ENCODE data around the gene ADAMTS12. TPM values are rescaled to one million over a fixed set of nuclear protein-coding genes. Genes with fewer than 3 reads are reported as not detected.

The ADAMTS12 gene
- total RNA-seq, 4 donors from 2014 or later = 0.60 to 4.1 (median 1.3) TPM

DNA sequence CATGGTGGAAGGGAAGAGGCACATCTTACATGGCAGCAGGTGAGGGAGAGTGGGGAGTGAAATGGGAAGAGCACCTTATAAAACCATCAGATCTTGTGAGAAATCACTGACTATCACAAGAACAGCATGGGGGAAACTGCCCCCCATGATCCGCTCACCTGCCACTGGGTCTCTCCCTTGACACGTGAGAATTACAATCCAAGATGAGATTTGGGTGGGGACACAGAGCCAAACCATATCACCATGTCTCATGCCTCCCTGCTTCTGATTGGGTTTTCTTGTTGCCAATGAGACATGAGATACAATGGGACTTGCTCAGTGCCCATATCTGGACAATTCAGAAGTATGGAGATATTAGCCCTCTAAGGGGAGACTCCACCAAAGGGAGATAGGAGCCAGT lies 353.6 kb downstream of the ADAMTS12 start:
- no peak for TF ChIP-seq POLR2A (IDR thresholded peaks at IDR 0.05)
- TF ChIP-seq EP300 (IDR thresholded peaks at IDR 0.05; ENCODE audit: low read depth) = no peak
- TF ChIP-seq POLR2AphosphoS5 (IDR thresholded peaks at IDR 0.05) = no peak
- TF ChIP-seq, protein P1, sequence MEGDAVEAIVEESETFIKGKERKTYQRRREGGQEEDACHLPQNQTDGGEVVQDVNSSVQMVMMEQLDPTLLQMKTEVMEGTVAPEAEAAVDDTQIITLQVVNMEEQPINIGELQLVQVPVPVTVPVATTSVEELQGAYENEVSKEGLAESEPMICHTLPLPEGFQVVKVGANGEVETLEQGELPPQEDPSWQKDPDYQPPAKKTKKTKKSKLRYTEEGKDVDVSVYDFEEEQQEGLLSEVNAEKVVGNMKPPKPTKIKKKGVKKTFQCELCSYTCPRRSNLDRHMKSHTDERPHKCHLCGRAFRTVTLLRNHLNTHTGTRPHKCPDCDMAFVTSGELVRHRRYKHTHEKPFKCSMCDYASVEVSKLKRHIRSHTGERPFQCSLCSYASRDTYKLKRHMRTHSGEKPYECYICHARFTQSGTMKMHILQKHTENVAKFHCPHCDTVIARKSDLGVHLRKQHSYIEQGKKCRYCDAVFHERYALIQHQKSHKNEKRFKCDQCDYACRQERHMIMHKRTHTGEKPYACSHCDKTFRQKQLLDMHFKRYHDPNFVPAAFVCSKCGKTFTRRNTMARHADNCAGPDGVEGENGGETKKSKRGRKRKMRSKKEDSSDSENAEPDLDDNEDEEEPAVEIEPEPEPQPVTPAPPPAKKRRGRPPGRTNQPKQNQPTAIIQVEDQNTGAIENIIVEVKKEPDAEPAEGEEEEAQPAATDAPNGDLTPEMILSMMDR (IDR thresholded peaks at IDR 0.05) = no peak
- H3K4me1 ChIP-seq = no peaks in the 10 kb centered on the region
- H3K36me3 ChIP-seq = no peaks in the 10 kb centered on the region
- intact Hi-C loops (cut with DNase I; ENCODE audit: low total_unique reads) (no loop called here), in situ Hi-C loops (cut with MboI; ENCODE audit: low pct_ligation_motif_present in 1 of 4, low pct_unique_long_range_greater_than_20kb in 1 of 4, low sequenced_read_pairs in 3 of 4) (no loop called here)
- no peak overlapping the region for H3K4me3 ChIP-seq
- H3K9me3 ChIP-seq = no peaks in the 10 kb centered on the region
- DNase-seq = no peak
- no peak overlapping the region for H3K27ac ChIP-seq
- whole genome bisulfite sequencing, 2 donors (ENCODE audit: low coverage in 1 of 2) = 93% methylated on average over 2 of the region's 2 CpGs; no CpG with 5 or more reads in 1 of the 2 donors
- H3K27me3 ChIP-seq = no peaks in the 10 kb centered on the region

DNA sequence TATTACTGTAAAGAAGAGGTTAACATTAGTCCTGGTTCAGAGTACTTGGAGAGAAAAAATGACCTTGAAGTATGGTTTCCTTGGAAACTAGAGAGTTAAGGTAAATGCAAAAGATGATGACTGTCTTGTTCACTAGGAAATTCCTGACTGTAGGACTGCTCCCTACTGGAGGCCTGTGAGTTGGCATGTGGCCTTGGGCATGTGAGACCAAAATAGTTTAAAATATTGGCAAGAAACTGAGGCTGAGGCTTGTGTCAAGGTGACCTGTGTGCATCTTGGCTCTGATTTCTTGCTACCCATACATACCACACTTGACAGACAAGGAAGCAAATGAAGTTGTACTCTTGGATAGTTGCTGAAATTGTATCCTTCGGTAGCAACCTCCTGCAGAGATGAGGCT lies 354.6 kb downstream of the ADAMTS12 start:
- Histone ChIP-seq H3K36me3 (no peaks in the 10 kb centered on the region), H3K4me1 (no peaks in the 10 kb centered on the region), H3K4me3 (no peak overlapping the region), H3K9me3 (no peaks in the 10 kb centered on the region), H3K27ac (no peak overlapping the region), H3K27me3 (no peaks in the 10 kb centered on the region)
- TF ChIP-seq POLR2AphosphoS5 (IDR thresholded peaks at IDR 0.05) (no peak), POLR2A (IDR thresholded peaks at IDR 0.05) (no peak), EP300 (IDR thresholded peaks at IDR 0.05; ENCODE audit: low read depth) (no peak)
- TF ChIP-seq, protein P1 (IDR thresholded peaks at IDR 0.05) = no peak
- in situ Hi-C loops (cut with MboI; ENCODE audit: low pct_ligation_motif_present in 1 of 4, low pct_unique_long_range_greater_than_20kb in 1 of 4, low sequenced_read_pairs in 3 of 4) (no loop called here), intact Hi-C loops (cut with DNase I; ENCODE audit: low total_unique reads) (no loop called here)
- WGBS, 2 donors (ENCODE audit: low coverage in 1 of 2) = 92 to 100% methylated on average over 1 of the region's 1 CpG
- DNase-seq = no peak

DNA sequence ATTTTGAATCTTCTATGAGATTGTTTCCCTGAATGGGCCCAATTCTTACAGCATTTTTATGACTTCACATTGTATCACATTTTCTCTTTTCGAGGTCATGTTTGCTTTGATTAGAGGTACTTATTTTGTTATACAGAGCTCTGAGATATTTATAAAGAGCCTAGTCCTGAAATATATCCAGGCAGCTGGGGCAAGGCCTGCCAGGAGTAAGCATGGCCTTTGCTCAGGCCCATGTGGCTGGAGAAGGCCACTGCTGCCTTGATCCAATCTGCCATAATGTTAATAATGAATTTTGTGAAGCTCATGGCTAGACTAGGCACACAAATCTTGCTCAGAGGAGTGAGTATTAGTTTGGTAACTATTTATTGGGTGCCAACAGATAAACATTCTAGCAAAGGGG lies 355.0 kb downstream of the ADAMTS12 start:
- Histone ChIP-seq H3K4me1 (no peaks in the 10 kb centered on the region), H3K36me3 (no peaks in the 10 kb centered on the region), H3K27ac (no peak overlapping the region), H3K27me3 (no peaks in the 10 kb centered on the region), H3K9me3 (no peaks in the 10 kb centered on the region), H3K4me3 (no peak overlapping the region)
- no peak for TF ChIP-seq POLR2A (IDR thresholded peaks at IDR 0.05)
- TF ChIP-seq, protein P1 (IDR thresholded peaks at IDR 0.05) = no peak
- TF ChIP-seq EP300 (IDR thresholded peaks at IDR 0.05; ENCODE audit: low read depth) = no peak
- no peak for TF ChIP-seq POLR2AphosphoS5 (IDR thresholded peaks at IDR 0.05)
- intact Hi-C loops (cut with DNase I; ENCODE audit: low total_unique reads) (no loop called here), in situ Hi-C loops (cut with MboI; ENCODE audit: low pct_ligation_motif_present in 1 of 4, low pct_unique_long_range_greater_than_20kb in 1 of 4, low sequenced_read_pairs in 3 of 4) (no loop called here)
- DNase-seq = no peak
- WGBS, 2 donors (ENCODE audit: low coverage in 1 of 2) = 33 to 69% methylated on average over 1 of the region's 1 CpG

DNA sequence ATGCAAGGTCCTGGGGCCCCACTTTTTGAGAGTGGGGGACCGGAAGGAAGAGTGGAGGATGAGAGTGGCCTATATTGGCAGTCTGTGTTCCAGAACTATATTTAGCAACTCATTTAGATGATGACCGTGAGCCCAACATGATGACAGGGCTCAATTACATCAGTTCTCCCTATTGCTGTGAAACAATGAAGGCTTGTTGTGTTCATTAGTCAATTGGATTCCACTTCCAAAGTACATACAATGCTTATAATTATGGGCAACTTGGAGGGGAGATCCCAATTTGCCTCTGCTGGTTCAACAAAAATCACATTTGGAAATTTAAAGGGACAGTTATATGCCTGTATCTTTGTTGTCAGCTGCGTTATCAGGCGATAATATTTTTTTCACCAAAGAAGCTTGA lies 360.0 kb downstream of the ADAMTS12 start:
- H3K9me3 ChIP-seq = no peaks in the 10 kb centered on the region
- intact Hi-C loops (cut with DNase I; ENCODE audit: low total_unique reads) = no loop called here
- no peaks in the 10 kb centered on the region for H3K4me1 ChIP-seq
- in situ Hi-C loops (cut with MboI; ENCODE audit: low pct_ligation_motif_present in 1 of 4, low pct_unique_long_range_greater_than_20kb in 1 of 4, low sequenced_read_pairs in 3 of 4) = no loop called here
- no peaks in the 10 kb centered on the region for H3K36me3 ChIP-seq
- TF ChIP-seq POLR2A (IDR thresholded peaks at IDR 0.05) (no peak), POLR2AphosphoS5 (IDR thresholded peaks at IDR 0.05) (no peak), EP300 (IDR thresholded peaks at IDR 0.05; ENCODE audit: low read depth) (no peak)
- TF ChIP-seq, protein P1 (IDR thresholded peaks at IDR 0.05) = no peak
- no peak overlapping the region for H3K27ac ChIP-seq
- H3K27me3 ChIP-seq = no peaks in the 10 kb centered on the region
- H3K4me3 ChIP-seq = no peak overlapping the region
- 71 to 77% methylated on average over 3 to 4 of the region's 4 CpGs for WGBS, 2 donors (ENCODE audit: low coverage in 1 of 2)
- DNase-seq = no peak

All from transverse colon (tissue), 4 donors.